Measurements from ENCODE around the gene CCDC167. TPM values are rescaled to one million over a fixed set of nuclear protein-coding genes. Genes with fewer than 3 reads are reported as not detected.

The CCDC167 gene
- total RNA-seq, 4 donors from 2014 or later = 8.7 to 47.6 (median 18.5) TPM; not detected in 1

- intact Hi-C loops (cut with DNase I; ENCODE audit: low total_unique reads) = no loop called here
- no peak for DNase-seq
- Histone ChIP-seq H3K36me3 (no peaks in the 10 kb centered on the region), H3K4me3 (no peak overlapping the region), H3K27ac (no peak overlapping the region), H3K4me1 (no peaks in the 10 kb centered on the region), H3K9me3 (no peaks in the 10 kb centered on the region), H3K27me3 (no peaks in the 10 kb centered on the region)
- TF ChIP-seq POLR2A (IDR thresholded peaks at IDR 0.05) = no peak
- TF ChIP-seq, protein P1, sequence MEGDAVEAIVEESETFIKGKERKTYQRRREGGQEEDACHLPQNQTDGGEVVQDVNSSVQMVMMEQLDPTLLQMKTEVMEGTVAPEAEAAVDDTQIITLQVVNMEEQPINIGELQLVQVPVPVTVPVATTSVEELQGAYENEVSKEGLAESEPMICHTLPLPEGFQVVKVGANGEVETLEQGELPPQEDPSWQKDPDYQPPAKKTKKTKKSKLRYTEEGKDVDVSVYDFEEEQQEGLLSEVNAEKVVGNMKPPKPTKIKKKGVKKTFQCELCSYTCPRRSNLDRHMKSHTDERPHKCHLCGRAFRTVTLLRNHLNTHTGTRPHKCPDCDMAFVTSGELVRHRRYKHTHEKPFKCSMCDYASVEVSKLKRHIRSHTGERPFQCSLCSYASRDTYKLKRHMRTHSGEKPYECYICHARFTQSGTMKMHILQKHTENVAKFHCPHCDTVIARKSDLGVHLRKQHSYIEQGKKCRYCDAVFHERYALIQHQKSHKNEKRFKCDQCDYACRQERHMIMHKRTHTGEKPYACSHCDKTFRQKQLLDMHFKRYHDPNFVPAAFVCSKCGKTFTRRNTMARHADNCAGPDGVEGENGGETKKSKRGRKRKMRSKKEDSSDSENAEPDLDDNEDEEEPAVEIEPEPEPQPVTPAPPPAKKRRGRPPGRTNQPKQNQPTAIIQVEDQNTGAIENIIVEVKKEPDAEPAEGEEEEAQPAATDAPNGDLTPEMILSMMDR (IDR thresholded peaks at IDR 0.05) = no peak
Observed at GRCh38 chr6:37474316-37474715, 25.4 kb downstream of the CCDC167 start.

- Histone ChIP-seq H3K36me3 (no peaks in the 10 kb centered on the region), H3K4me1 (no peaks in the 10 kb centered on the region), H3K9me3 (no peaks in the 10 kb centered on the region), H3K27ac (no peak overlapping the region), H3K4me3 (no peak overlapping the region), H3K27me3 (no peaks in the 10 kb centered on the region)
- no peak for DNase-seq
- no peak for TF ChIP-seq POLR2A (IDR thresholded peaks at IDR 0.05)
- TF ChIP-seq, protein P1 (IDR thresholded peaks at IDR 0.05) = no peak
- intact Hi-C loops (cut with DNase I; ENCODE audit: low total_unique reads) = no loop called here
Observed at GRCh38 chr6:37473364-37474095, 26.2 kb downstream of the CCDC167 start.

DNA sequence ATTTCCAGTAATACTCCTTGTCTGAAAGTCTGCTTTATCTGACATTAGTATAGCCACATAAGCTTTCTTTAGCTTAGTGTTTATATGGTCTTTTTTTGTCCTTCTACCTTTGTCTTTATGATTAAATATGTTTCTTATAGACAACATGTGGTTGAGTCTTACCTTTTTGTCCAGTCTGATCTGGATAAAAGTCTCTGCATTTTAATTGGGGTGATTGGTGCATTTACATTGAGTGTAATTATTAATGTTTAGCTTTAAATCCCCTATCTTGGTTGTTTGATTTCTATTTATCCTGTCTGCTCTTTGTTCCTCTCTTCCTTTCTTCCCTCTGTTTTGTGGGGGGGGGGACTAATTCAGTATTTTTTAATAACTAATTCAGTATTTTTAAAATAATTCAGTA is 32.0 kb downstream of the CCDC167 start:
- H3K9me3 ChIP-seq = no peaks in the 10 kb centered on the region
- no peaks in the 10 kb centered on the region for H3K27me3 ChIP-seq
- H3K36me3 ChIP-seq = no peaks in the 10 kb centered on the region
- no peak for DNase-seq
- H3K4me3 ChIP-seq = no peak overlapping the region
- no peak overlapping the region for H3K27ac ChIP-seq
- TF ChIP-seq, protein P1 (IDR thresholded peaks at IDR 0.05) = no peak
- no peak for TF ChIP-seq POLR2A (IDR thresholded peaks at IDR 0.05)
- intact Hi-C loops (cut with DNase I; ENCODE audit: low total_unique reads) = no loop called here
- H3K4me1 ChIP-seq = no peaks in the 10 kb centered on the region

- intact Hi-C loops (cut with DNase I; ENCODE audit: low total_unique reads) = no loop called here
- no peaks in the 10 kb centered on the region for H3K4me1 ChIP-seq
- H3K36me3 ChIP-seq = no peaks in the 10 kb centered on the region
Observed at GRCh38 chr6:37463110-37463509, 36.6 kb downstream of the CCDC167 start.

GRCh38 chr6:37460805-37461204 is 38.9 kb downstream of the CCDC167 start:
- no peak overlapping the region for H3K27ac ChIP-seq
- no peak overlapping the region for H3K4me3 ChIP-seq
- TF ChIP-seq POLR2A (IDR thresholded peaks at IDR 0.05) = no peak
- TF ChIP-seq, protein P1 (IDR thresholded peaks at IDR 0.05) = no peak
- H3K27me3 ChIP-seq = no peaks in the 10 kb centered on the region
- no peaks in the 10 kb centered on the region for H3K36me3 ChIP-seq
- intact Hi-C loops (cut with DNase I; ENCODE audit: low total_unique reads) = no loop called here
- no peaks in the 10 kb centered on the region for H3K4me1 ChIP-seq
- DNase-seq = no peak
- no peaks in the 10 kb centered on the region for H3K9me3 ChIP-seq

More at GRCh38 chr6:37463110-37463509, 36.6 kb downstream of the CCDC167 start:
- H3K27me3 ChIP-seq = no peaks in the 10 kb centered on the region
- no peak for TF ChIP-seq POLR2A (IDR thresholded peaks at IDR 0.05)
- TF ChIP-seq, protein P1 (IDR thresholded peaks at IDR 0.05) = no peak
- DNase-seq = no peak
- no peak overlapping the region for H3K4me3 ChIP-seq
- H3K27ac ChIP-seq = no peak overlapping the region
- no peaks in the 10 kb centered on the region for H3K9me3 ChIP-seq

Measured in uterus (tissue), 4 donors.